ENCODE measurements around the gene ZFAND3.

Gene ZFAND3

DNA sequence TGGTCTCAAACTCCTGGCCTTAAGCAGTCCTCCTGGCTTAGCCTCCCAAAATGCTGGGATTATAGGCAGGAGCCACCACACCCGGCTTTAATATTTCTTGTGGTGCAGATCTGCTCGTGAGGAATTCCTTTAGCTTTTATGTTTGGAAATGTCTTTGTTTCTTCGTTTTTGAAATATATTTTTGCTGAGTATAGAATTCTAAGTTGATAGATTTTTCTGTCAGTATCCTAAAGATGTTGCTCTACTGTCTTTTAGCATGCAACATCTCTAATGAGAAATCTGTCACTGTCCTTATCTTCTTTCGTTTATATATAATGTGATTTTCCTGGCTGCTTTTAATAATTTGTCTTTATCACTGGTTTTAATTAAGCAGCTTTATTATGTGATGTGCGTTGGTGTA, 75.1 kb downstream of the ZFAND3 start:
- no peak for DNase-seq

DNA sequence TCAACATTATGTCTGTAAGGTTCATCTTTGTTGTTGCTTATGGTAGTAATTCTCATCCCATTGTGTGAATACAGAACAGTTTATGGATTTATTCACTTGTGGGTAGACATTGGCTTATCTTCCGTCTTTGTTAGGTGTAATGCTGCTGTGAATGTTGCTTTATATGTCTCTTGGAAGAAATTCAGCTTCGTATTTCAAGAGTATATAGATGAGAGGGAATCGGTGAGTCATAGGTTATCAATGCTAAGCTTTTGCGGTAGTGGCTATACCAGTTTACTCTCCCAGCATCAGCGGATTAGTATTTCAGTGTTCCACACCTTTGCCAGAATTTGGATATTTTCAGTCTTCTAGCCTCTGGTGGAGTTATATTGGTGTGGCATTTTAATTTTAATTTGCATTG, 77.8 kb downstream of the ZFAND3 start:
- ATAC-seq (peak; percentile 55), DNase-seq (no peak)

More for the DNA sequence above, 75.1 kb downstream of the ZFAND3 start:
- no peak for ATAC-seq

DNA sequence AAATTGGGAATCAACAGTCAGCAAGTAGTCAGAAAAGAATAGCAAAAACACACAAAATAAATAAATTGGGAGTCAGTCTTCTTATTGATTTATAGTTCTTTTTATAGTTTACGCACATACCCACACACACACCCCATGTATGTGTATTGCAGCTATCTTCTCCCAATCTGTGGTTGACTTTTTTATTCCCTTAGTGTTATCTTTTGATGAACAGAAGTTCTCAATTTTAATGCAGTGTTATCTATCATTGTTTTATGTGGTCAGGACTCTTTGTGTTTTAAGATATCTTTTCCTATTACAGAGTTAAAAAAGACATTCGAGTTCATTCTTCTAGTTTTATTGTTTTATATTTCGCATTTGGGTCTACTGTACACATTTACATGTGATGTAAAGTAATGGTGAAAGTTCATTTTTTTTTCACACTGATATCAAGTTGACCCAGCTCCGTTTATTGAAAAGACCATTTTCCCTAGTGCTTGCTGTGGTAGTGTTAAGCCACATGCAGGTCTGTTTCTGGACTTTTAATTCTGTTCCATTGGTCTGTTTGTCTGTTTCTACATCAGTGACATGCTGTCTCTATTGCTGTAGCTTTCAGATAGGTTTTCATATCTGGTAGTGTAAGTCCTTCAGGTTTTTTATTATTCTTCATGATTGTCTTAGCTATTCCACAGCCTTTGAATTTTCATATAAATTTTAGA, 78.4 kb downstream of the ZFAND3 start:
- DNase-seq = no peak

DNA sequence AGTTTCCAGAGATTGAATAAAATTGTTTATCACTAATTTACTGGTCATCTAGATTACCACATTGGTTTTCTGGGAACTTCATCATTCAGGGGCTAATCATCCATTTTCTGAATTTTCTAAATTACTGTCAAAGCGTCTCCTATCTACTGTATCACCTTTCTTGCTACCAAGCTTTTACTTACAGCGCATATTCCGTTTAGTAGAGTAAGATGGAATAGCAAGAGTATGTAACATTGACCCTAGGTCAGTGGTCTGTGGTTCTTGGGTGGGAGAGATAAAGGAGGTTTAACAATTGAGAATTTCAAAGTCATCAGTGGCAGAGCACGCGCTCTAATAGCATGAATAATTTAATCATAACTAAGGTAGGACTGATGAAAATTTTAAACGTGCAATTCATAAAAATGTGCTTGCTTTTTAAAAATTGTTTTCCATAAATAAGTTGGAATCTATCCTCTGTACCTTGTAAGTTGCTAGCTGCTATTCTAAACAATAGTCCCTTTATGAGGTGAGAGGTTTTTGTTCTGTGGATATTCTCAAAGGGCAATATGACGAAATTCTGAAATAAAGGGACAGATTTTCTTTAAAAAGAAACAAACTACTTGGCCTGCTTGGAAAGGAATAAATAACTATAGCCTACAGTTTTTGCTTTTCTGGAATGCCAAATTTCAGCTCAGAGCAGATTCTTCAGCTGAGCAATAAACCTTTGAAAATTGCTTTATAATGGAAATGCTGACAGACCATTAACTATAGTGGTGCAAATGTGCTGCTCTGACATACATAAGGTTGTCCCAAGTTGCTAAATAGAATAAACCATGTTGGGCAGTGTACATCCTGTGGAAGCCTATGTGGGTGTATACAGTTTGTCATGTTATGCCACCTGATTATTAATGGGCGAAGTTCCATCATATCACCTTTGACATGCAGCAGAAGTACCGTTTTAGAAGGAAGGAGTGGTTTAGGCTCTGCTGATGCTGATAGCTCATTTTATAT, 84.1 kb downstream of the ZFAND3 start:
- ATAC-seq = no peak
- DNase-seq = no peak

More for the DNA sequence above, 78.4 kb downstream of the ZFAND3 start:
- no peak for ATAC-seq

DNA sequence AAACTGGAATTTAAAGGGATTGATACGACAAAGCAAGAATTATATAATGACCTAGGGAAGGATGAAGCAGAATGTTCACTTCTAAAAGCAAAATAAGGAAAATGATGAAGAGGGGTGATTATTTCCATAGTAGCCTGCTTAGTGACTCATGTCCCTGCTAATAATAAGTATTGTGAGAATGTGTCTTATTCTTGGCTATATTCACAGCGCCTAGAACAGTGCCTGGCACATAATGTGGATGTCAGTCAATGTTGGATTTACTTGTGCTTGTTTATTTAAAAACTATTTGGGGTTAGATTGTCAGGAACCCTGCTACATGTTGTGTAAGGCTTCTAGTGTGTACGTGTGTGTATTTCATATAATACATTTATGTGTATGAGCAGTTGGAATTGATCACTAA, 85.1 kb downstream of the ZFAND3 start:
- no peak for ATAC-seq
- no peak for DNase-seq

DNA sequence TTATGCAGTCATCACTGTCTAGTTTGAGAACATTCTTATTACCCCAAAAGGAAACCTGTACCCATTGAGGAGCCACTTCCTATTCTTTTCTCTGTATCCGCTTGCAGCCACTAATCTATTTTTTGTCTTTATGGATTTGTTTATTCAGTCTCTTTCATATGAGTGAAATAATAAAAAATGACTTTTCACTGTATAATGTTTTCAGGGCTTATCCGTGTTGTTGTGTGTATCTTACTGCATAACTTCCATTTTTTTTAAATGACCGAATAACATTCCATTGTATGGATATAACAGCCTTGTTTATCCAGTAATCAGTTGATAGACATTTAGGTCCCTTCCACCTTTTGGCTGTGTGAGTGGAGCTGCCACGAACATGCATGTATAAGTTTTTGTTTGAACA, 86.6 kb downstream of the ZFAND3 start:
- DNase-seq = no peak
- no peak for ATAC-seq

DNA sequence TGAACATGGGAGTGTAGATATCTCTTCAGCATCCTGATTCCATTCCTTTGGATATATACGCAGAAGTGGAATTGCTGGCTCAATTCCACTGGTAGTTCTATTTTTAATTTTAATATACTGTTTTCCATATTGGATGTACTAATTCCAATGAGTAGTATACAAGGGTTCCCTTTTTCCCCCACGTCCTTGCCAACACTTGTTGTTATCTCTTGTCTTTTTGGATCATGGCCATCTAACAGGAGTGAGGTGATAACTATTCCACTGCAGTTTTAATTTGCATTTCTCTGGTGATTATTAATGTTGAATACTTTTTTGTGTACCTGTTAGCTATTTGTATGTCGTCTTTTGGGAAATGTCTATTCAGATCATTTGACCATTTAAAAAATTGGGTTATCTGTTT, 91.5 kb downstream of the ZFAND3 start:
- no peak for DNase-seq
- no peak for ATAC-seq

DNA sequence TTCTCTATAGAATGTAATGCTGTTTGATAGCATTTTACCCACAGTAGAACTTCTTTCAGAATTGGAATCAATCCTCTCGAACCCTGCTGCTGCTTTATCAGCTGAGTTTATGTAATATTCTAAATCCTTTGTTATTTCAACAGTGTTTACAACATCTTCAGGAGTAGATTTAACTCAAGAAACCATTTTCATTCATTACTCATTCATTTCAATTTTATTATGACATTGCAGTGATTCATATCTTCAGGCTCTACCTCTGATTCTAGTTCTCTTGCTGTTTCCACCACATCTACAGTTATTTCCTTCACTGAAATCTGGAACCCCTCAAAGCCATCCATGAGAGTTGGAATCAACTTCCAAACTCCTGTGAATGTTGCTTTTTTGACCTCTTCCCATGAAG, 93.7 kb downstream of the ZFAND3 start:
- DNase-seq (no peak), ATAC-seq (peak; percentile 28)

DNA sequence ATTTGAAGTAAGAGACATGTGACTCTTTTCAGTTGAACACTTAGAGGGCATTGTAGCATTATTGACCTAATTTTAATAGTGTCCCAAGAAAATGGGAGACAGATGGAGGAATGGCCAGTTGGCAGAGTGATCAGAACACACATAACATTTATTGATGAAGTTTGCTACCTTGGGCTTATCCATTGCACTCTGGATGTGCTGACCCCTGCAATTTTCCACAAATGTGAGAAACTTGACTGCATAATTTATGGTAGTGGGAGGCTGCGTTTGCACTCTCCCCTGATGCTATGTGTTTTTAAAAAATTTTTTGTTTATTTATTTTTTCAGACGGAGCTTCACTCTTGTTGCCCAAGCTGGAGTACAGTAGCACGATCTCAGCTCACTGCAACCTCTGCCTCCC, 95.9 kb downstream of the ZFAND3 start:
- no peak for DNase-seq
- ATAC-seq = no peak

DNA sequence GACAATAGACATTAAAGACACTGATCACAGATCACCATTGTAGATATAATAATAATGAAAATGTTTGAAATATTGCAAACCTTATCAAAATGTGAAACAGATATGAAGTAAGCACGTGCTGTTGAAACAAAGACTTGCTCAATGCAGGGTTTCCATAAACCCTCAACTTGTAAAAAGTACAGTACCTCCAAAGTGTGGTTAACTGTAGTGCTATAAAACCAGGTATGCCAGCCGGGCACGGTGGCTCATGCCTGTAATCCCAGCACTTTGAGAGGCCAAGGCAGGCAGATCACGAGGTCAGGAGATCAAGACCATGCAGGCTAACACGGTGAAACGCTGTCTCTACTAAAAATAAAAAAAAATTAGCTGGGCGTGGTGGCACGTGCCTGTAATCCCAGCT, 96.6 kb downstream of the ZFAND3 start:
- DNase-seq (no peak), ATAC-seq (no peak)

DNA sequence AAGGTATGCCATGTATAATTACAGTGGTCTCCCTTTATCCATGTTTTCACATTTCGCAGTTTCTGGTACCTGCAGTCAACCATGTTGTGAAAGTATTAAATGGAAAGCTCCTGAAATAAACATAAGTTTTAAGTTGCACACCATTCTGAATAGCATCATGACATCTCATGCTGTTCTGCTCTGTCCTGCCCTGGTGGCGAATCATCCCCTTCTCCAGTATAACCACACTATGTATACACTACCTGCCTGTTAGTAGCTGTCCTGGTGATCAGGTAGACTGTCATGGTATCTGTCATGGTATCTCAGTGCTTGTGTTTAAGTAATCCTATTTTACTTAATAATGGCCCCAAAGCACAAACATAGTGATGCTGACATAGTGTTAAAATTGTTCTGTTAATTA, 97.1 kb downstream of the ZFAND3 start:
- DNase-seq (no peak), ATAC-seq (peak; percentile 59)

DNA sequence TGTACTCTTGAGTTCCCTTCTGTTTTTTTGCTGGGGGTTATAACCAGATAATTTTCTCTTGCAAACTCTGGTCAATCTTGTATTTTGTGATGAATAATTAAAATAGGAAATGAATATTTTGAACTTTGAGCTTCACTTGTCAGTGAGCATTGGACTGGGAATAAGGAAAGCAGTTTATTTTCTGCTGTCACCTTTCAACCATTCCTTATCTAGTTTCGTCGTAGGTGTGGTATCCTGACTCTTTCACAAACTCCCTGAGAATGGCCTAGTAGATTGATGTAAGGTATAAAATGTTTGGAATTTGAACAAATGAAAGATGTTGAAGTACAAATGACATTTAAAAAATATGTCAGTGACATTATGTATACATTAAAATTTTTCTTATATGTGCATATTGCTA, 98.0 kb downstream of the ZFAND3 start:
- DNase-seq (no peak), ATAC-seq (no peak)

DNA sequence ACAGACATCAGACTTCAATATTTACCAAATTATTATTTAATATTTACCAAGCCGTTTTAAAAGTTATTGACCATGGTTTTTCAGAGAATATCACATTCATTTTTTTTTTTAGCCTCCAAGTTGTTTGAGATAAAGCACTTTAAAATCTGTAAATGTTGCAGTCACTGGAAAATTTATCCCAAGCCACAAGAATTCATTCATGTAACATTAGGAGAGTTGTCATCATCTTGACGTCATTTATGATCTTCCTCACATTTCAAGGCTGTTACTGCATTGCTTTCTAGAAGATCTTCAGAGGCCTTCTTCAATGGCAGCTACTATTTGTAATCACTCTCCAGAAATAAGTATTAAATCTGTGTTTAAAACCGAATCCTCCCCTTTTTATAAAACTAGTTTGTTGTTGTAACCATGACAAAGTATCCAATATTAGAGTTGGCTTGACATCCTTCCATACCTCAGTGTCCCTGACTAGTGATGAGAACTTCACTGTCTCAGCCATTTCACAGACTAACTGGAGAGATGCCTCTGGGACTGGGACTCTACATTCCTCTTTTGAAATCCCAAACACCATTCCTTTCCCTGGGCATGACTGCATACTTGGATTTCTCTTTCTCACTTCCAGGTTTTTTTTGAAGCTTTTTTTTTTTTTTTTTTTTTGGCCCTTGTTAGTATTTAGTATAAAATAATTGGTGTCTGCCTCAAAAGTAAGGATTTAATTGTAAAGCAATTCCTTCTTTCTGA, 100.1 kb downstream of the ZFAND3 start:
- ATAC-seq (no peak), DNase-seq (no peak)

DNA sequence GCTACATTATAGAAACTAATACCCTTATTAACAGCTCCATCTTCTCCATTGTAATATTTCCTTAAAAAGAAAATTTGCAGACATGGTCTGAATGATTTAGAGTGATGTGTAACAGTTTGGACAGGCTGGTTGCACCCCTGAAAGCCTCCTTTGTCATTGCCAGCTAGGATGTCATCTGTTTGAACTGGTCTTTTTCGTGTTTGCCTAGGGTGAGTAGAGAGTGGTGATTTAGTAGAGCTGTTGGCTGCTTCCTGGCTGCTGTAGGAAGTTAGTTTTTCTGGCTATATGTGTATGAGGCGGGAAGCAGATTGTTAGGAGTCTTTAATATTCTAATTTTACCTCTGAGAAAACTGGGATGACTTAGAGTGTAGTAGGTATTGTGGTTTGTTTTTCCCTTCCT, 101.1 kb downstream of the ZFAND3 start:
- ATAC-seq = no peak
- DNase-seq = no peak

DNA sequence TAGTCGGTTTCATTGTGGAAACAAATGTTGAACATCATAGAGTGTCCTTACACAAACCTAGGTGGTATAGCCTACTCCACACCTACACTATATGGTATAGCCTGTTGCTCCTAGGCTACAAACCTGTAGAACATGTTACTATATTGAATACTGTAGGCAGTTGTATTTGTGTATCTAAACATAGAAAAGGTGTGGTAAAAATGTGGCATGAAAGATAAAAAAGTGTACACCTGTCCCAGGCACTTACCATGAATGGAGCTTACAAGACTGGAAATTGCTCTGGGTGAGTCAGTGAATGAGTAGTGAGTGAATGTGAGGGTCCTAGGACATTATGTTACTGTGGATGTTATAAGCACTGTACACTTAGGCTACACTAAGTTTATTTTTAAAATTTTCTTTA, 103.0 kb downstream of the ZFAND3 start:
- DNase-seq (no peak), ATAC-seq (no peak)

DNA sequence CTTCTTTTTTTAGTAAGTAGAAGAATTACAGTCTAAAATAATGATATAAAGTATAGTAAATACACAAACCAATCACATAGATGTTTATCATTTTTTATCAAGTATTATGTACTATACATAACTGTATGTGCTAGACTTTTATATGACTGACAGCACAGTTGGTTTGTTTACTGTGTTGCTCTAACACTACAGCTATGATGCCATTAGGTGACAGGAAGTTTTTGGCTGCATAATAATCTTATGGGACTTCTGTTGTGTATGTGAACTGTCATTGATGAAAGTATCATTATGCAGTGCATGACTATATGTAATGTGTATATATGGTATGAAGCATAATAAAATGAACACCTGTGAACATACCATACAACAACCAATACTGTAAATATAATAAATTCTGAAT, 104.0 kb downstream of the ZFAND3 start:
- ATAC-seq (no peak), DNase-seq (no peak)

DNA sequence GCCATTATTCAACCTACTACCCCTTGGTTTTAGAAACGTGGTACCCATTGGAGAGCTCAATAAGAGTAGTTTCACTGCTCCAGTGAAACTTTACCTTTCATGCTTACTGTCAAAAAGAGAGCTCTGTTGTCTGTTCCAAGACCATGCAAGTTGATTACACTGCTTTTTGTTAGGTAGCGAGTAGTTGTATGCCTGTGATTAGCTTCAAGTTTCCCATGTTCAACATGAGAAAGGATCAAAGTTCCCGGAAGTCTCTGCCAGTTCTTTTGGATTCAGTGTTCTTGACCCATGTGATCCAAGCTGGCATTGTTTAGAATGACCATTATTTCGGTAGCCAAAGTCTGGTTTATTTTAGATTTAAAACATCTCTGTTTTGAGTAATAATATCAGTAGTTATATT, 107.1 kb downstream of the ZFAND3 start:
- no peak for DNase-seq
- no peak for ATAC-seq

DNA sequence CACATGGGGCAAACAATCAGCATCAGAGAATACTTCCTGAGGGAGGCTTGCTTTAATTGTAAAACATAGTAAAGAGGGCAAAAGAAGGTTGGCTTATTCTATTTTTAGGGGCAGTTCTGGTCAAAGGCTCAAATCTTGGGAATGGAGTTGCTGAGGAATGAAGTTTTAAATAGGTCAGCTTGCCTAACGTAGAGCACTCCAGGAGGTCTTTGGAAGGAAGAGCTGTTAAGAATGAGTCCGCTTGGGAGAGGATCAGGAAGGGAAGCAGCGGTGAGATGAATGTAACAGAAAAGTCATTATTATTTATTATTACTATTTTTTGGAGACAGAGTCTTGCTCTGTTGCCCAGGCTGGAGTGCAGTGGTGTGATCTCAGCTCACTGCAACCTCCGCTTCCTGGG, 108.7 kb downstream of the ZFAND3 start:
- DNase-seq (no peak), ATAC-seq (no peak)

DNA sequence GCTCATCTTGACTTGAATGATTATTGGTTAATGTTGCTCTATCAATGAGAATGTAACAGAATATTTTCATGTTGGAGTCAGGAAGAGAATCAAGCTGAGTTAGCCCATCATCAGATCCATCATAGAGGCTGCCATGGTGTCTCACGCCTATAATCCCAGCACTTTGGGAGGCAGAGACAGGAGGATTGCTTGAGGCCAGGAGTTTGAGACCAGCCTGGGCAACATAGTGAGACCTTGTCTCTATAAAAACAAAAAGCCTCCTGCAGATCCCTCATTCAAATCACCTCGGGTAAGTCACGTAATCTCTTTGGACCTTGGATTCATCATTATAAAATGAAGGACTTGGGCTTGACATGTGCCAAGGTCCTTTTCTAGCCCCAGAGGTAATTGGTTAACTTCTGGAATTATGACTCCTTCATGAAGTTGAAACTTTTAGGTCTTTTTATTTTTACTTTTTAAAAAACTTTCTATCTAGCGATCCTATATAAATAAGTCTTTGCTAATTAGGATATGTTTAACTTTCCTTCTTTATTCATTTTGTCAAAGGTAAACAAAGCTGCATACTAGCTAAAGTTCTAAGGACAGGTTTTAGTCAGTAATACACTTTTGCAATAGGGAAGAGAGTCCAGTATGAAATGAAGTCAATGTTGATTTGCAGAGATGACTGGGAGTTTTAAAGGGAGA, 110.9 kb downstream of the ZFAND3 start:
- ATAC-seq (no peak), DNase-seq (no peak)

DNA sequence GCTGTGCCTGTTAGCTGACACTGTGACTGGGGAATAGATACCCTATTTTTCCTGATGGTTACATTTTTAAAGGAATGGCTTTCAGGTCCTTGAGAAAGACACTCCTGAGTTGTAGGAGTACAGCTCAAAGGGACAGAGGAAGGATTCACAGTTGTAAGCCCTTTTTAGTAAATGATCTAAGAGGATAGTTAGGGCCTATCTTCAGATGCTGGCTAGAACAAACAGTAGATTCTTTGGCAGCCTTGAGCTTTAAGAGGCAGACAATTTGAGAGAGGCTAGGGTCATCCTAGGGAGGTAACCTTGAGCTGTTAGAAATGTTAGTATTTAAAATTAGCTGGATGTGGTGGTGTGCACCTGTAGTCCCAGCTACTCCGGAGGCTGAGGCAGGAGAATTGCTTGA, 111.5 kb downstream of the ZFAND3 start:
- DNase-seq = no peak
- ATAC-seq = no peak

DNA sequence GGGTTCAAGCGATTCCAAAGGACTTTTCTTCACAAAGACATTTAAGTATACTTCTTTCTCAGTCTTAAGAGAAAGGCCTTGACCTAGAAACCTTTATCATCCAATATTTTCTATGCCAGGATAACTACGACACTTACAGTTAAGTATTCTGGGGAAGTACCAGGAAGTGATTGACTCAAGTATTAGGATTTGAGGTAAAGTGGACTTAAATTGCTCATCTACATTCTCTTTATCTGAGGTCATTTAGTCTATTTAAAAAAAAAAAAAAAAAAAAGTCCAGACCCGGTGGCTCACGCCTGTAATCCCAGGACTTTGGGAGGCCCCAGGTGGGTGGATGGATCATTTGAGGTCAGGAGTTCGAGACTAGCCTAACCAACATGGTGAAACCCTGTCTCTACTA, 114.7 kb downstream of the ZFAND3 start:
- DNase-seq (no peak), ATAC-seq (no peak)

DNA sequence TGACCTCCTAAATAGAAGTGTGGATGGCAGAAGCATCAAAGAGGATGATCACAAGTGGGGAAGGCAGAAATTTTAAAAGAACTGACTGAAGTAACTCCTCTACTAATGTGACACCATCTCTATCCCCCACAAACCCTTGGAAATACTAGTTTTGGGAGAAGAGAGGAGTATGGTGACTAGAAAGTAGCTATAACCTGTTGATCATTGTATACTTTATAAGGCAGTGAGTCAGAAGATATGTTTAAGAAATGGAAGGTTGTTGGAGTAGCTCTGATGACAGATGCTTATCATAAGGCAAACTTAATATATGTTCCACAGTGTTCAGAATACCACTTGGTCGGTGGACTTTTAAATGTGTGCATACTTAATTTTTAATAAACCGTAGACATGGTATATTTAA, 116.6 kb downstream of the ZFAND3 start:
- ATAC-seq (no peak), DNase-seq (no peak)

Data from stimulated activated naive CD8-positive, alpha-beta T cell treated with anti-CD3 and anti-CD28 coated beads, Interleukin-15, Interleukin-2, amounts not matched to agents 100 U/mL and 50 U/mL, for 24 hours (primary cell).